ENCODE measurements around the gene PLA2G4B. TPM values are rescaled to one million over a fixed set of nuclear protein-coding genes. Genes with fewer than 3 reads are reported as not detected.

PLA2G4B gene
- polyA plus RNA-seq, 2 donors, result 31.6 to 48.1 TPM

DNA sequence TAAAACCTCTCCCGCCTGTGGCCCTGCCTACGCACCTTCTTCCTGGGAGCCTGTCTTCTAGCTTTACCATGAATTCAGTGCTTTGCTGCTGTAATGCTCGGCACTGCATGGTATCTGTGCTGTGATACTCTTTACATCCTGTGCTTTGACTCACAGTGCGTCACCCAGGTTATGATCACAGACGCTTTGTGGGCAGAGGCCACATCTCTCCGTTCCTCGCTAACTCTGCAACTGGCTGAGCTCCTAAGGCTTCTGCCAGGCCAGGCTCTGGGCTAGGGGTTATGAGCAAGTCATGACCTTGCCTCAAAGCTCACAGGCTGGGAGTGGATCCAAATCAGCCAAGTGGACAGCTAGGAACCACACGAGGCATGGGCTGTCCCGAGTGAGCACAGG, 32.0 kb downstream of the PLA2G4B start:
- H3K36me3 ChIP-seq (ENCODE audit: control insufficient read depth in 2 of 2, insufficient read depth in 2 of 2, low read length in 1 of 2), result no peaks in the 10 kb centered on the region
- WGBS, 2 donors, result 57 to 61% methylated on average over 9 of the region's 9 CpGs
- no peaks in the 10 kb centered on the region for H3K27me3 ChIP-seq (ENCODE audit: control insufficient read depth in 1 of 2, insufficient read depth in 2 of 2, low read length in 2 of 2)
- H3K9me3 ChIP-seq (ENCODE audit: control insufficient read depth in 2 of 2, insufficient read depth in 1 of 2, low read depth in 1 of 2, low read length in 1 of 2), result no peaks in the 10 kb centered on the region
- peak overlapping the region in 1 of 2 donors; percentile 22 for H3K27ac ChIP-seq (ENCODE audit: low read depth in 2 of 2, low read length in 1 of 2)
- no peak overlapping the region for H3K4me3 ChIP-seq (ENCODE audit: low read depth in 1 of 2, low read length in 2 of 2)
- peaks cover 0 to 14% of the 10 kb centered on the region in 2 donors for H3K4me1 ChIP-seq (ENCODE audit: control insufficient read depth in 2 of 2, insufficient read depth in 2 of 2, low read length in 1 of 2)

DNA sequence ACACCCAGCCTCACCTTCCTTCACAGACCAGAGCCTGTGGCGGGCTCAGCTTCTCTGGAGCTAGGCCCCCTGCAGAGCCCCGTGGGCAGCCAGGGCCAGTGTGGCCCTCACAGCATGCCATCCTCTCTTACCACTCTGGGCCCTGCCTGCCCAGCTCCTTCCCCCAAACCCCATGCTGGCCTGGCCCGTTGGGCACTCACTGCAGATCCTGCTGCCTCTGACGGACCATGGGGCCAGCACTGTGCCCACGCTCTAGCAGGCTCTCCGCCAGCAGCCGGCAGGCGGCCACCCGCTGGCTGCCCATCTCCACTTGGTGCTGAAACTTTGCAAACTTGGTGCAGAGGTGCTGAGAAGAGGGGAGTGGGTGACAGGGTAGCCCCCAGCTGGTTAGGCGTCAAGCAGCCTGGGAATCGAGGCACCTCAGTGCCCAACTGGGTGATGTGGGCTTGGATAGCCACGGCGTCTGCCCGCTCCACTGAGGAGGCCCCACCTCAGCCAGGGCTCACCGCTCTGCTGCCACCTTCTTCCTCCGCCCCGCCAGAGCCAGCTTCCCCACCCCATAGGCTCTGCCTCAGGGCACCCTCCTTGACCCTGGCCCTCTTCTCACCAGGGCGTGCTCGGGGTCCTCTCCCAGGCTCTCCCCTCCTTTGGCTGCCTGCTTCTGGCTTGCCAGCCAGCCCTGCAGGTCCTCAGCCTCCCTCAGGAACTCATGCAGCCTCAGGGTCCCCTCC, 32.7 kb downstream of the PLA2G4B start:
- Histone ChIP-seq H3K27ac (ENCODE audit: low read depth in 2 of 2, low read length in 1 of 2) (peak overlapping the region in 1 of 2 donors; percentile 3), H3K4me1 (ENCODE audit: control insufficient read depth in 2 of 2, insufficient read depth in 2 of 2, low read length in 1 of 2) (peaks cover 0 to 14% of the 10 kb centered on the region in 2 donors), H3K36me3 (ENCODE audit: control insufficient read depth in 2 of 2, insufficient read depth in 2 of 2, low read length in 1 of 2) (no peaks in the 10 kb centered on the region), H3K27me3 (ENCODE audit: control insufficient read depth in 1 of 2, insufficient read depth in 2 of 2, low read length in 2 of 2) (no peaks in the 10 kb centered on the region), H3K4me3 (ENCODE audit: low read depth in 1 of 2, low read length in 2 of 2) (no peak overlapping the region), H3K9me3 (ENCODE audit: control insufficient read depth in 2 of 2, insufficient read depth in 1 of 2, low read depth in 1 of 2, low read length in 1 of 2) (no peaks in the 10 kb centered on the region)
- WGBS, 2 donors, result 90 to 94% methylated on average over 17 to 19 of the region's 19 CpGs

DNA sequence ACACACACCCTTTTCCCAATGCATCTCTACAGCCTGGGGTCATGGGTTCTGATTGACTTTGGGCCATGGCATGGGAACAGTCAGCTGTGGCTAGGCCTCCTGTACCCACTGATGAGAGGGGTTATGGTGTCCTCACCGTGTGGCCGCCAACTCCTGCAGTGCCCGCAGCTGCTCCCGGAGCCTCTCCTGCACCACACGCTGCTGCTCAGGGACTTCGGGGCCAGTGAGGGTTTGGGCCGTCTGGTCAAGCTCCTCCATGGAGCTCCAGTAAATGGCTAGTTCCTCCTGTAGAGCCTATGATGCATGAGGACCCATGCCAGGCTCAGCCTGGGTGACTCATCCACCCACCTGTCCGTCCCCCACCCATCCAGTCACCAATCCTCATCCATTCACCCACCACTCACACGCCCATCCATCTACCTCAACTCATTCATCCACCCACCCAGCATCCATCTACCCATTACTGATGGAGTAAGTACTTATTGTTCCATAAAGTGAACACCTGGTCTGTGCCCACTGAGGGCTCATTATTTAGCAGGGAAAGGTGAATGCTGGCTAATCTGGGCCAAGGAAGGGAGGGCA, 33.6 kb downstream of the PLA2G4B start:
- WGBS, 2 donors, result 85 to 86% methylated on average over 9 of the region's 9 CpGs
- no peak overlapping the region for H3K27ac ChIP-seq (ENCODE audit: low read depth in 2 of 2, low read length in 1 of 2)
- no peaks in the 10 kb centered on the region for H3K9me3 ChIP-seq (ENCODE audit: control insufficient read depth in 2 of 2, insufficient read depth in 1 of 2, low read depth in 1 of 2, low read length in 1 of 2)
- H3K4me3 ChIP-seq (ENCODE audit: low read depth in 1 of 2, low read length in 2 of 2), result no peak overlapping the region
- no peaks in the 10 kb centered on the region for H3K27me3 ChIP-seq (ENCODE audit: control insufficient read depth in 1 of 2, insufficient read depth in 2 of 2, low read length in 2 of 2)
- H3K4me1 ChIP-seq (ENCODE audit: control insufficient read depth in 2 of 2, insufficient read depth in 2 of 2, low read length in 1 of 2), result peaks cover 0 to 17% of the 10 kb centered on the region in 2 donors
- no peaks in the 10 kb centered on the region for H3K36me3 ChIP-seq (ENCODE audit: control insufficient read depth in 2 of 2, insufficient read depth in 2 of 2, low read length in 1 of 2)

DNA sequence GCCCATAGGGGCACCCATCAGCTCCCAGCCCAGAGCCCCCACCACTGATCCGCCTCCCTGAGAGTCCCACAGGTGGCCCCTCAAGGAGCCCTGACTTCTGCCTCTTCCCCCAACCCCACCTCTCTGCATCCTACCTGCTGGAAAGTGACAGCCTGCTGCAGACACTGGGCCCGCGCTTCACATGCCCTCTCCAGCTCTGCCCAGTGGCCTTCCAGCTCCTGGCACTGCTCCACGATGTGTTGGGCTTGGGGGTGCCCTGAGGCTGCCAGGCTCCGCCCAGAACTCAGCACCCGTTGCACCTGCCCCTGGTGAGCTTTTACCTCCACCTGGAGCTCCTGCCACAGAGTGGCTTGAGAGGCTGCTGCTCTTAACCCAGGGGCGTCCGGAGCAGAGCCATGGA, 35.1 kb downstream of the PLA2G4B start:
- Histone ChIP-seq H3K4me1 (ENCODE audit: control insufficient read depth in 2 of 2, insufficient read depth in 2 of 2, low read length in 1 of 2) (peaks cover 0 to 28% of the 10 kb centered on the region in 2 donors), H3K27me3 (ENCODE audit: control insufficient read depth in 1 of 2, insufficient read depth in 2 of 2, low read length in 2 of 2) (no peaks in the 10 kb centered on the region)
- 82 to 83% methylated on average over 8 of the region's 8 CpGs for WGBS, 2 donors

DNA sequence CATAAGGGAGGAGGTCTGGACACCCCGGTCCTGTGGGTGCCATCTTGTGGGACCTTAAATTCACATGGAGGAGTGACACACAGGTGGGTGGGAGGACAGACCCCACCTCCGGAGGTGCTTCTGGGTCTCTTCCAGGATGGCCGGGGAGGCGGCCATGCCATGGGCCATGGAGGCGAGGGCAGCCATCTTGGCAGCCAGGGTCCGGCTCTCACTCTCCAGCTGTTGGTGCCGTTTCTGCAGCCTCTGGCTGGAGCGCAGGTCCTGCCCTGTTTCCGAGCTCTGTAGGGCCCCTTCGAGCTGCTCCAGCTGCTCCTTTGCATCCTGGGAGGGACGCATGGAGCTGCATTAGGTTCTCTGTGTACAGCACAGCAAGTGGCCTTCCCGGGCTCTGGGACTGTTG, 36.1 kb downstream of the PLA2G4B start:
- Histone ChIP-seq H3K36me3 (ENCODE audit: control insufficient read depth in 2 of 2, insufficient read depth in 2 of 2, low read length in 1 of 2) (no peaks in the 10 kb centered on the region), H3K27ac (ENCODE audit: low read depth in 2 of 2, low read length in 1 of 2) (no peak overlapping the region), H3K27me3 (ENCODE audit: control insufficient read depth in 1 of 2, insufficient read depth in 2 of 2, low read length in 2 of 2) (no peaks in the 10 kb centered on the region), H3K4me1 (ENCODE audit: control insufficient read depth in 2 of 2, insufficient read depth in 2 of 2, low read length in 1 of 2) (peaks cover 0 to 32% of the 10 kb centered on the region in 2 donors), H3K9me3 (ENCODE audit: control insufficient read depth in 2 of 2, insufficient read depth in 1 of 2, low read depth in 1 of 2, low read length in 1 of 2) (no peaks in the 10 kb centered on the region), H3K4me3 (ENCODE audit: low read depth in 1 of 2, low read length in 2 of 2) (no peak overlapping the region)
- WGBS, 2 donors, result 86 to 91% methylated on average over 12 of the region's 12 CpGs

More for the DNA sequence above, 35.1 kb downstream of the PLA2G4B start:
- Histone ChIP-seq H3K27ac (ENCODE audit: low read depth in 2 of 2, low read length in 1 of 2) (no peak overlapping the region), H3K4me3 (ENCODE audit: low read depth in 1 of 2, low read length in 2 of 2) (no peak overlapping the region), H3K36me3 (ENCODE audit: control insufficient read depth in 2 of 2, insufficient read depth in 2 of 2, low read length in 1 of 2) (no peaks in the 10 kb centered on the region), H3K9me3 (ENCODE audit: control insufficient read depth in 2 of 2, insufficient read depth in 1 of 2, low read depth in 1 of 2, low read length in 1 of 2) (no peaks in the 10 kb centered on the region)

DNA sequence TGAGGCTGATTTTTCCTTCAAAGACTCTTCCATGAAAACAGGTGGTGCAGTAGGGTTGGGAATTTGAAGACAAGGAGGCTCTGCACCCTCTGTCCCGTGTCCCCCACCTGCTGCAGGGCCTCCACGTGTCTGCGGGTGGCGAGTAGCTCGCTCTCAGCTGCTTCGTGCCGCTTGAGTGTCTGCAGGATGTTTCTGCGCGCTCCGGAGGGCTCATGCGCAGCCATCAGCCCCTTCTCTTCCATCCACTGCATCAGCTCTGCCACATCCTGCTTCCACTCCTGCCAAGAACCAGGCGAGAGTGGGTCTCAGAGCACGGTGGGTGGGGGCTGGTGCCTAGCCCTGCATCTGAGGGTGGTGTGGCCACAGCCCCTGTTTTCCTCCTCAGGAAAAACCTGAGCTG, 37.4 kb downstream of the PLA2G4B start:
- Histone ChIP-seq H3K27ac (ENCODE audit: low read depth in 2 of 2, low read length in 1 of 2) (no peak overlapping the region), H3K27me3 (ENCODE audit: control insufficient read depth in 1 of 2, insufficient read depth in 2 of 2, low read length in 2 of 2) (no peaks in the 10 kb centered on the region), H3K4me3 (ENCODE audit: low read depth in 1 of 2, low read length in 2 of 2) (no peak overlapping the region), H3K36me3 (ENCODE audit: control insufficient read depth in 2 of 2, insufficient read depth in 2 of 2, low read length in 1 of 2) (no peaks in the 10 kb centered on the region), H3K9me3 (ENCODE audit: control insufficient read depth in 2 of 2, insufficient read depth in 1 of 2, low read depth in 1 of 2, low read length in 1 of 2) (no peaks in the 10 kb centered on the region), H3K4me1 (ENCODE audit: control insufficient read depth in 2 of 2, insufficient read depth in 2 of 2, low read length in 1 of 2) (peaks cover 0 to 33% of the 10 kb centered on the region in 2 donors)
- 84 to 87% methylated on average over 13 of the region's 13 CpGs for WGBS, 2 donors

DNA sequence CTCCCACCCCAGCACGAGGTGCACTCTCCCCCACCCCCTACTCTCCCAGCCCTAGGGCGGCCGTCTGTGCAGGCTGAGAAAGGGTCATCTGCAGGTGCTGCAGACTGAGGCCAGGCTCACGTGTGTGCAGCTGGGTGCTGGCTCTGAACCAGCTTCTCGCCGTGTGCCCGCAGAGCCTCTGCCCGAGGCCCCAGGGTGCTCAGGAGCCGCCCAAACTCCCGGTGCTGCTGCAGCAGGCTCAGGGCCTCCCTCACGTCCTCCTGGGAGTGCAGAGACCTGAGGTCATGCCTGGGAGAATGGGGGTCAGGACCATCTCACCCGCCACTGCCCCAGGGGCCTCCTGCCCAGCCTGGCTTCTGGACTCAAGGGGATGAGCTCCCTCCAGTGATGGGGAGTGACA, 38.0 kb downstream of the PLA2G4B start:
- Histone ChIP-seq H3K9me3 (ENCODE audit: control insufficient read depth in 2 of 2, insufficient read depth in 1 of 2, low read depth in 1 of 2, low read length in 1 of 2) (no peaks in the 10 kb centered on the region), H3K27ac (ENCODE audit: low read depth in 2 of 2, low read length in 1 of 2) (no peak overlapping the region), H3K27me3 (ENCODE audit: control insufficient read depth in 1 of 2, insufficient read depth in 2 of 2, low read length in 2 of 2) (no peaks in the 10 kb centered on the region), H3K4me1 (ENCODE audit: control insufficient read depth in 2 of 2, insufficient read depth in 2 of 2, low read length in 1 of 2) (peaks cover 0 to 40% of the 10 kb centered on the region in 2 donors), H3K4me3 (ENCODE audit: low read depth in 1 of 2, low read length in 2 of 2) (no peak overlapping the region), H3K36me3 (ENCODE audit: control insufficient read depth in 2 of 2, insufficient read depth in 2 of 2, low read length in 1 of 2) (no peaks in the 10 kb centered on the region)
- 54 to 61% methylated on average over 12 of the region's 12 CpGs for WGBS, 2 donors

DNA sequence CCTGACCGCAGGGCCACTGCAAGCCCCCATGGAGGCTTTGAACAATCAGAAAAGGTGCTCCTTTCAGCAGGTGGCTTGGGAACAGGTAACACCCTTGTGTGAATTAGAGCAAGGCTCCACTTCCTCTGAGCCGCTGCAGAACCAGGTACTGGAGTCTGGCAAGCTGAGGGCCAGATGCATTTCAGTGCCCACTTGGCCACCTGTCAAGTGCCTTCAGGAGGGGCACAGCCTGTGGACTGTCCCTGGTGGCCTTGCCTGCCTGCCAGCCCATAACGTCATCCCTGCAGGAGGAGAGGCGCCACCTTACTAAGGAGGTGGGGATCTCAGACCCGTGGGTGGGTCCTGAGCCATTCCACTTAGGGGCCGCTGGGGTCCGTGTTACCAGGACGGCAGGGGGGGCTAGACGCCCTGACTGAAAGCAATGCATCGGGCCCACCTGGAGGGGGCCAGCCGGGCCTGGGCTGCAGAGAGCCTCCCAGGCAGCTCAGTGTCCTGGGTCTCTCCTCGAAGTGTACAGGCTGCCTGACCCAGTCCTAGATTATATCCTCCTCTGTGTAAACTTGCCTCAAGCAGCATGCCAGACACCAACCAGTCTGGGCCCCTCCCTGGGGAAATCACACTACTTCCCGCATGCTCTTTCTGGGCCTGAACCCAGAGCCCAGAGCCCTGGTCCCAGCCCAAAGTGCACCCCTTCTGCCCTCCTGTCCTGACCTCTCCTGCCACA, 39.1 kb downstream of the PLA2G4B start:
- 73 to 76% methylated on average over 13 of the region's 13 CpGs for WGBS, 2 donors
- peaks cover 2 to 47% of the 10 kb centered on the region in 2 donors for H3K4me1 ChIP-seq (ENCODE audit: control insufficient read depth in 2 of 2, insufficient read depth in 2 of 2, low read length in 1 of 2)
- H3K9me3 ChIP-seq (ENCODE audit: control insufficient read depth in 2 of 2, insufficient read depth in 1 of 2, low read depth in 1 of 2, low read length in 1 of 2), result no peaks in the 10 kb centered on the region
- H3K27ac ChIP-seq (ENCODE audit: low read depth in 2 of 2, low read length in 1 of 2), result peak overlapping the region in 1 of 2 donors; percentile 2
- no peak overlapping the region for H3K4me3 ChIP-seq (ENCODE audit: low read depth in 1 of 2, low read length in 2 of 2)
- H3K36me3 ChIP-seq (ENCODE audit: control insufficient read depth in 2 of 2, insufficient read depth in 2 of 2, low read length in 1 of 2), result no peaks in the 10 kb centered on the region
- H3K27me3 ChIP-seq (ENCODE audit: control insufficient read depth in 1 of 2, insufficient read depth in 2 of 2, low read length in 2 of 2), result no peaks in the 10 kb centered on the region

DNA sequence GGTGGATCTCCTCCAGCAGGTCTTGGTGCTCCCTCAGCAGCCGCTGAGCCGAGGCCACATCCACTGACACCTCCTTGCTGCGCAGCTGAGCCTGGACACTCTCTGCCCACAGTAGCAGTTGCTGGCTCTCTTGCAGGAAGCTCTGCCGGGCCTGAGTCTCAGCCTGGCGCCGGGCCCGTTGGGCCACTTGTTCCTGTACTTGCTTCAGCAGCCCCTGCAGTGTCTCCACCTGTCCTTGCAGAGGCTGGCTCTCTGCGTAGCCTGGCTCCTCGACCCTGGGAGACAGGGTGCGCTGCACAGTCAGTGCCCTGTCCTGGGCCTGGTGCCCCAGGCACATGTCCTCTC, 39.7 kb downstream of the PLA2G4B start:
- 61 to 65% methylated on average over 10 of the region's 10 CpGs for WGBS, 2 donors
- H3K27ac ChIP-seq (ENCODE audit: low read depth in 2 of 2, low read length in 1 of 2), result peak overlapping the region in 1 of 2 donors; percentile 2
- H3K4me1 ChIP-seq (ENCODE audit: control insufficient read depth in 2 of 2, insufficient read depth in 2 of 2, low read length in 1 of 2), result peaks cover 2 to 50% of the 10 kb centered on the region in 2 donors
- no peaks in the 10 kb centered on the region for H3K9me3 ChIP-seq (ENCODE audit: control insufficient read depth in 2 of 2, insufficient read depth in 1 of 2, low read depth in 1 of 2, low read length in 1 of 2)
- H3K4me3 ChIP-seq (ENCODE audit: low read depth in 1 of 2, low read length in 2 of 2), result no peak overlapping the region
- H3K36me3 ChIP-seq (ENCODE audit: control insufficient read depth in 2 of 2, insufficient read depth in 2 of 2, low read length in 1 of 2), result no peaks in the 10 kb centered on the region
- no peaks in the 10 kb centered on the region for H3K27me3 ChIP-seq (ENCODE audit: control insufficient read depth in 1 of 2, insufficient read depth in 2 of 2, low read length in 2 of 2)

Data from esophagus (tissue), 2 donors.